NOMO-1 treated with DMSO at 0.1 percent for 48 hours (cell line): ENCODE results near the gene FARP1.

Experiments
- DNase-seq: peaks from one replicate; lab custom pipeline; 2025; ENCODE audit not compliant: unreplicated experiment; lab: John Stamatoyannopoulos, UW

The FARP1 gene

GRCh38 chr13:98200211-98200878 lies 57.5 kb downstream of the FARP1 start:
- no peak for DNase-seq

- DNase-seq, result no peak
Measured at GRCh38 chr13:98201189-98201588, 58.3 kb downstream of the FARP1 start.

GRCh38 chr13:98201984-98202383 lies 59.1 kb downstream of the FARP1 start:
- no peak for DNase-seq

DNA sequence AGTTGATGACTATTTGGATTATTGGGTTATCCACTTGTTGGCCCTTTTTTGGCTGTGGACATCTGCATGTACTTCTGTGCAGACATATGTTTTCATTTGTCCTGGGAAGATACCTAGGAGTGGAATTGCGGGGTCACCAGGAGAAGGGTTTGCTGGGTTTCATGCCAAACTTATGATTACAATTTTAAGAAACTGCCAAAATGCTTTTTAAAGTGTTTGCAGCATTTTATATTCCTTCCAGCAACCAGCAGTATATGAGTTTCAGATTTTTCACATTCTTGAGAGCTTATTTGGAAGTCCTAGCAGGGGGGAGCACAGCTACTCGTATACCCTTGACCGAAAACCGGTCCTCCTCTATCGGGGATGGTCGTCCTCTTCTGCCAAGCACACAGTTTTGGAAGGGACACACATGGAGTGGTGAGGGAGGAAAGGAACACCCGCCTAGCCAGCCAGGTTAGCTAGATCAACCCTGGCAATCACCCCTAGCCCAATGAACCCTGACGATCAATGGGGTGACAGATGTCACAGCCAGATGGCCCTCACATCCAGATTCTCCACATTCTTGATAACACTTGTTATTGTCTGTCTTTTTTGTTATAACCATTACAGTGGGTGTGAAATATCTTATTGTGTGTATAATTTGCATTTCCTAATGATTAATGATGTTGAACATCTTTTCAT lies 60.9 kb downstream of the FARP1 start:
- DNase-seq, result no peak

DNA sequence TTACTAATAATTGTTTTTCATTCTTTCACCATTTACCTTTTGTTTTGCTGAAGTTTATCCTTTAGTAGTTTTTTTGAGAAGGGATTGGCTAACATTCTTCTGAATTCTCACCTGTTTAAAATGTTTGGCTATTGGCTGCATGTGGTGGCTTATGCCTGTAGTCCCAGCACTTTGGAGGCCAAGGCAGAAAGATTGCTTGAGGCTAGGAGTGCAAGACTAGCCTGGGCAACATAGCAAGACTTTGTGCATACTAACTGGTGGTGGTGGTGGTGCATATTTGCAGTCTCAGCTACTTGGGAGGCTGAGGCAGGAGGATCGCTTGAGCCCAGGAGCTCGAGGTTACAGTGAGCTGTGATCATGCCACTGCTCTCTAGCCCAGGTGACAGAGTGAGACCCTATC lies 61.7 kb downstream of the FARP1 start:
- DNase-seq, result no peak

GRCh38 chr13:98206946-98207345 lies 64.1 kb downstream of the FARP1 start:
- no peak for DNase-seq

DNA sequence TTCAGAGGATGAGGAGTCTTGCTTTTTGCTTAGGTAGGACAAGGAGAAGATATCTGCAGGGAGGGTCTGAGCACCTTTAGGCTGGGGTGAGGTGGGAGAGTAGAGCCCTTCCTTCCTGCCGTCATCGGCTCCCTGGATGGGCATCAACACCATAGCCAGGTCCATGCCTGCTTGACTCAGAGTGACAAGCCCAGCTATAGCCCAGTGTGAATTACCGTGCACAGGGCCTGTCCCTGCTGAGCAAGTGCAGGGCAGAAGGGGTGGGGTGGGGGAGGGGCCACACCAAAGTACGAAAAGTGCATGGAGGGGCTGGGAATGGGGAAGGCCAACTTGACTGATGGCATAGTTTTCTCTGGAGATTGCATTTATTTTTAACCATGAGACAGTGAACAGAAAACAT lies 64.5 kb downstream of the FARP1 start:
- DNase-seq, result no peak

- DNase-seq, result no peak
Measured at GRCh38 chr13:98208606-98209005, 65.7 kb downstream of the FARP1 start.

GRCh38 chr13:98212763-98213162 lies 69.9 kb downstream of the FARP1 start:
- DNase-seq, result no peak

DNA sequence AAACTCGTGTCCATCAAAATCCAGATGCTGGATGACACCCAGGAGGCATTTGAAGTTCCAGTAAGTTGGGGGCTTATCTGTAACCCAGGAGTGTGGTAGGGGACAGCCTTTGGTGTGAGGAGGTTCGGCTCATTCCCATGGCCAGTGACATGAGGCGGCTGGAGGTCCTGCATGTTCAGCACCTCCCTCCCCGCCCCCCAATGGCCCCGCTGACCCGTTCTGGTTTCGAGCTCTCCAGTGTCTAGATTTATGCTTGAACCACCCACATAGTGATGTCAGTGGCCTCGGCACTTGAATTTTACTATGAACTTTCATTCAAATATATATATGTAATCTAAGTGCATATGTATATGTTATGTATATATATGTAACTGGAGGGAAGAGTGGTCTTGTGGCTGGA lies 70.5 kb downstream of the FARP1 start:
- no peak for DNase-seq

- no peak for DNase-seq
Measured at GRCh38 chr13:98214008-98214643, 71.2 kb downstream of the FARP1 start.

- DNase-seq, result no peak
Measured at GRCh38 chr13:98214707-98215106, 71.8 kb downstream of the FARP1 start.

- no peak for DNase-seq
Measured at GRCh38 chr13:98215508-98215907, 72.6 kb downstream of the FARP1 start.

DNA sequence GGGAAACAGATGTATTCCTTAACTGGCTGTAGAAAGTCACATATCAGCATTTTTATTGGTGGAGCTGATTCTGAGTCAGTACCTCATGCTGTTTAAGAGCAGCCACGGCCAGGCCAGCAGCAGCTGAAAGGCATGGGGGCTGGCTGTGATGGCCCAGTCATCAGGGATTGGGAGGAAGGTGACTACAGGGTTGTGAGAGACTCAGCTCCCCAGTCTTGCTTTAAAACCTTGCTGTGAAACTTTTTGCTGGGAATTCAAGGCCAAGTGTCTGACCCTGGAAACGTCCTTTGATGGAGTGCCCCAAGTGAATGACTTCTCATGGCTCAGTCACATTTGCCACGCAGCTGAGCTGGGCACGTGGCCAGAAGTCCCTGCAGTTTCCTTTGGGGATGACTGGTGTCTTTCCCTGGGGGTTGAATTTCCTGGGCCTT lies 73.3 kb downstream of the FARP1 start:
- DNase-seq, result no peak

DNA sequence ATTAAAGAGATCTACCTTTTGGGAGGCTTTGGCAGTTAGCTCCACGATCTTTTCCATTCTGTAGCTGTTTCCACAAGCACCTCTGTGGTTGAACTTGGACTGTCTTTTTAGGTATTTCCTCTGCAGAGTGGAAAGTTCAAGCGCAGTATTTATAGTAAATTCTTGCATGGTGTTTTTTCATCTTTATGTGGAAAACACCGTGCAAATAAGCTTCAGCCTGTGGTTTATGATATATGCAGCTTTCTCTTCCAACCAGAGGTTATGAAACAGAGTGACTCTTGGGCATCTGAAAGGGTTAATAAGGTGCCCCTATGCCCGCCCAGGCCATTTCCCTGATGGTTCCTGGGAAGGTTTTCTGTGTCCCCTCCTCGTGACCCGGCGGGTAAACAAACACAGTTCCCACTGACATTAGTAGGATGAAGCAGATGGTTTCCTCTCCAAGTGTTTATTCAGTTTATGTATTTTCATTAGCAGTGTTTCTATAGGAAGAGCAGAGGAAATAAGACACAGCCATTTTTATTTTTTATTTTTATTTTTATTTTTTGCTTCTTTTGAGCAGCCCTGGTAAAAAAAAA lies 73.9 kb downstream of the FARP1 start:
- no peak for DNase-seq

- no peak for DNase-seq
Measured at GRCh38 chr13:98217597-98217996, 74.7 kb downstream of the FARP1 start.

DNA sequence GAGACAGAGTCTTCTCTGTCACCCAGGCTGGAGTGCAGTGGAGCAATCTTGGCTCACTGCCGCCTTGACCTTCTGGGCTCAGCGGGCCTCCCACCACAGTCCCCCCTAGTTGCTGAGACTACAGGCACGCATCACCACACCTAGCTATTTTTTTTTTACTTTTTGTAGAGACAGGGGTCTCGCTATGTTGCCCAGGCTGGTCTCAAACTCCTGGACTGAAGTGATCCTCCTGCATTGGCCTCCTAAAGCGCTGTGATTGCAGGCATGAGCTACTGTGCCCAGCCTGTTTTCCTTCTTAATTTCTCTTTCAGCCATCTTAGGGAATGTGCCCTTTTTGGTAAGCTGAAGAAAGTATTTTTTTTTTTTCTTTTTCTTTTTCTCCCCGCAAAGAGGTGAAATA lies 76.8 kb downstream of the FARP1 start:
- DNase-seq, result no peak

DNA sequence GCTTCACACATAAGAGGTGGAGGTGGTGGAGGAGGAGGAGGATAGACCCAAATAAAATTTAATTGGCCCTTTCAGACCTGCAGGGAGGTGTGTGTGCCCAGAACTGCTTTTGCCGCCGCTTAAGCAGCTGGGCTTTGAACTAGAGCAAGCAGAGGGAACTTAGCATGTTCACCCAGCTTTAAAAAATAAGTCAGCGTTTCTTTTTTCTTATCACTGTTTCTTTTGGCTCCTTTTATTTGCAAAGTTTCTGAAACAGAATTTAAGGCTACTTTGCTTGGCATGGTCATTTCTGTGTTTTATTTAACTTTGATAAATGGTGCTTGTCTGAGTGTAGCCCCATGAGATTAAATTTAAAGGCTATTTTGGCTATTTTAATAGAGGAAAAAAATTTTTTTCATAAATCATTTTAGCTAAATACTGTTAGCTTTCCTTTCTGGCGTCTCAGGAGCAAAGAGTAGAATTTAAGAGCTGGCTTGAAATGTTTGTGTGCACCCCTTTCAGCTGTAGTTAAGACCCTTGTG lies 77.4 kb downstream of the FARP1 start:
- no peak for DNase-seq

DNA sequence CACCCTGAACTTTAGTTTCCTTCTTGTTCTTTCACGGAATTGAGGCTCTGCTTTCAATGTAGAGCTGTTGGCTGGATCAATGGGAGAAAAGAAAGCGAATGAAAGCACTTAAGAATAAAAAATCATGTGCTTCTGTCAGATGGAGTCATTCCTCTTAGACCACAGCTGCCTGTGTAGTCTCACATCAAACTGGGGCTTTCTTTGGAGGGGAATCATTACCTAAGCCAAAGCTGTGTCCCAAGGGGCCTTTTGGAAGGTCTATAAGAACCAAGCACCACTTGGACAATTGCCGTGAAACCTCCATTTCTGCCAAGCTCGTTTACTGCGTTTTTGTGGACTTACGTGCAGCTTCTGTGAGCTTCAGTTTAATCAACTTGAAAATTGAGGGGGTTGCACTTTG lies 78.3 kb downstream of the FARP1 start:
- DNase-seq, result no peak

DNA sequence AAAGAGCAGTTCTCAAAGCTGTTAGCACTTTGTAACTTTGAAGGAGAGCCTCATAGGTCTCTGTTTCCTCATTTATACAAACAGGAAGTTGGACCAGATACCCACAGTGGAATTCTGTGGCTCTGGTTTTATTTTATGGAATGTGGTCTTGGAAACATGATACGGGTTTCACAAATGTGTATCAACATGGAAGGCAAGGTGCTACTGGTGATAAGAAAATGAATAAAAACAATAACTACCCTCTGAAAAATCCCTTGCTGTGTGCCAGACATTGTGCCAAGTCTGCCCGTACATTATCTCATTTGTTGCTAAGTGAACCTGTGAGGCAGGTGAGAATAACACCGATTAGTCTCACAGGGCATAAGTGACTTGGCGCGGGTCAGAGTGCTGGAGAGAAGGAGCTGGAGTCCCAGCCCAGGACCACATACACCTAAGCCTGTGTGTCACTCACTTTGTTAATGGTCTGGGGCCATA lies 79.2 kb downstream of the FARP1 start:
- no peak for DNase-seq

- no peak for DNase-seq
Measured at GRCh38 chr13:98222816-98223215, 79.9 kb downstream of the FARP1 start.

DNA sequence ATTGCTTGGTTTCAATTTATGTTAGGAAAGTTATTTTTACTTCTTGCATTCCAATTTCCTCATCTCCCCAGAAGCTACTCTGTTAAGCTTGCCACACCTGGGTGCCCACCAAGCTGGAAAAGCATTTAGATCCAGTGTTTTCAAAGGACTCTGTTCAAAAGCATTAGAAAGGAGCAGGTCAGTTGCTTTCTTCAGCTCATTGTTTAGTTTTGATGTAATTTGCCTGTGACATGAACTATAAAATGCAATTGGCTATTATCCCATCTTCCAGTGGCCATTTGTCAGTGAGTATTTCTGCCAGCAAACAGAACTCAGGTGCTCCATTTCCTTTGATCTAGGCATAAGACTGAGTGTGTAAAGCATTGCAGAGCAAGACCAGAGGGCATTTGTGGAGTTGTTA lies 80.8 kb downstream of the FARP1 start:
- DNase-seq, result no peak
